Measurements from ENCODE around the gene CORIN.

- TF ChIP-seq CTCF (IDR thresholded peaks at IDR 0.05 in 2 of 3, conservative IDR thresholded peaks at IDR 0.05 in 1 of 3; ENCODE audit: control insufficient read depth in 2 of 3, extremely low read depth in 1 of 3, insufficient read depth in 1 of 3, low read depth in 3 of 3, low read length in 3 of 3): no peak
- TF ChIP-seq TCF7 (IDR thresholded peaks at IDR 0.05; ENCODE audit: borderline replicate concordance): no peak
- no peak for TF ChIP-seq REST (IDR thresholded peaks at IDR 0.05; ENCODE audit: low read depth, low read length)
- TF ChIP-seq NFIC (IDR thresholded peaks at IDR 0.05; ENCODE audit: low read depth, low read length): no peak
- TF ChIP-seq CREB1 (IDR thresholded peaks at IDR 0.05; ENCODE audit: low read depth): no peak
- TF ChIP-seq ZZZ3 (IDR thresholded peaks at IDR 0.05; ENCODE audit: control insufficient read depth, insufficient read length, low read depth): no peak
- no peak for TF ChIP-seq CBX3 (IDR thresholded peaks at IDR 0.05; ENCODE audit: borderline replicate concordance, low read depth)
- TF ChIP-seq, protein P1, sequence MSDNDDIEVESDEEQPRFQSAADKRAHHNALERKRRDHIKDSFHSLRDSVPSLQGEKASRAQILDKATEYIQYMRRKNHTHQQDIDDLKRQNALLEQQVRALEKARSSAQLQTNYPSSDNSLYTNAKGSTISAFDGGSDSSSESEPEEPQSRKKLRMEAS (IDR thresholded peaks at IDR 0.05; ENCODE audit: low read depth, low read length): no peak
- no peak for TF ChIP-seq EZH2 (IDR thresholded peaks at IDR 0.05; ENCODE audit: borderline replicate concordance, control insufficient read depth, low read depth, low read length)
- no peak for TF ChIP-seq ZNF24 (IDR thresholded peaks at IDR 0.05)
These were observed 277.2 kb downstream of the CORIN start for GRCh38 chr4:47560682-47561081.

All from GM12878 (cell line).